ENCODE results near the gene LYSMD2.

The LYSMD2 gene

DNA sequence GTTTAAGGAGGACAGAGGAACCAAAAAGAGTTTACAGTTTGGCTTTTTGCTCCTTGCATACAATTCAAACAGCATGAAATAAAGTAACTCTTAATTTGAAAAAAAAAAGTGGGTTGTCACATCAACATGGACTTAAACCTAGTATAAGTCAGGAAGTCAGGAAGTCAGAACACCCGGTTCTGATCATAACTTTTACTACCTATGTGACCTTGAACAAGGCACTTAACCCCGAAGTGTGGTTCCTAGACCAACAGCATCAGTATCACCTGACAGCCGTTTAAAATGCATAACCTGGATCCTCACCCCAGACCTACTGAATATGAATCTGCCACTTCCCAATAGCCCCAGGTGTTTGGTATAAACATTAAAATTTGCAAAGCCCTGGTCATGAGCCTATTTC, 18.7 kb downstream of the LYSMD2 start:
- DNase-seq: no peak

DNA sequence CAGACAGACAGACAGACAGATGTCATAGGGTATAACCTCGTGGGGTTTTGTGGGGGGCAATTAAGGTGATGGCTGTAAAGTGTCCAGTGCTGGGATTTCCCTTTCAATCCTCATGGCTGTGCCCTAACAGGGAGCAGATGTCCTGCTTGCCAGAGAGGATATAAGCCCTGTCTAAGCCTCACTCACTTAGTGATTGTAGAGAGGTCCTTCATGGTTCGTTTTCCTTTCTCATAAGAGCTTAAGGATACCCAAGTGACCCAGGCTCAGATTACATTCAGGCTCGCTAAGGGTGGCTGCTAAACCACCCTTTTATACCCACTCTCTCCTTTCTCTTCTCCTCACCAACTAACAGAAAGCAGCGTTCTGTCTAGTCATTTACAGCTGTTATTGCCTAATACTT, 19.2 kb downstream of the LYSMD2 start:
- no peak for DNase-seq

- DNase-seq: no peak
Measured at GRCh38 chr15:51714911-51715310, 22.5 kb downstream of the LYSMD2 start.

DNA sequence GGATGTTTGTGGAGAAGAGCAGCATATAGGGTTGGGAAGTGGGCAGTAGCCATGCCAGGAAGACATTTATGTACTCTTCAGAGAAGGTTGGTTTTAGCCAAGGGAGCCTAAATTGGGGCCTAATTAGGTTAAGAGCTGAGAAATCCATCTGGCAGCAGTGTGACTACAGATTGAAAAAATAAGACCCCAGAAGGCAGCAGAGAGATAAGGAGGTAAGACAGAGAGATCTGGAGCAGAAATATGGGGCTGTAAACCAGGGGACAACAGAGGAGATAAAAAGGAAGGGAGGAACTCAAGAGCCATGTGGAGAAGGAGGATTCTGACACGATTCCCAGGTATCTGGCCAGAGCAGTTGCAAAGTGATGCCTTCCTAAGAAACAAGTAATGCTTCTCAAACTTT, 23.3 kb downstream of the LYSMD2 start:
- DNase-seq: no peak

DNA sequence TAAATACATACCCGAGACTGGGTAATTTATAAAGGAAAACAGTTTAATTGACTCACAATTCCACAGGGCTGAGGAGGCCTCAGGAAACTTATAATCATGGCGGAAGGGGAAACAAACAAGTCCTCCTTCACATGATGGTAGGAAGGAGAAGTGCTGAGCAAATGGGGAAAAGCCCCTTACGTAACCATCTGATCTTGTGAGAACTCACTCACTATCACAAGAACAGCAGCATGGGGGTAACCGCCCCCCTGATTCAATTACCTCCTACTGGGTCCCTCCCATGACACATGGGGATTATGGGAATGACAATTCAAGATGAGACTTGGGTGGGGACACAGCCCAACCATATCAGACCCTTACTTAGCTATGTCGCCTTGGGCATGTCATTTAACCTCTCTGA, 28.4 kb downstream of the LYSMD2 start:
- no peak for DNase-seq

- DNase-seq: no peak
Measured at GRCh38 chr15:51708013-51708412, 29.4 kb downstream of the LYSMD2 start.

- no peak for DNase-seq
Measured at GRCh38 chr15:51706926-51707608, 30.4 kb downstream of the LYSMD2 start.

- no peak for DNase-seq
Measured at GRCh38 chr15:51706291-51706690, 31.2 kb downstream of the LYSMD2 start.

DNA sequence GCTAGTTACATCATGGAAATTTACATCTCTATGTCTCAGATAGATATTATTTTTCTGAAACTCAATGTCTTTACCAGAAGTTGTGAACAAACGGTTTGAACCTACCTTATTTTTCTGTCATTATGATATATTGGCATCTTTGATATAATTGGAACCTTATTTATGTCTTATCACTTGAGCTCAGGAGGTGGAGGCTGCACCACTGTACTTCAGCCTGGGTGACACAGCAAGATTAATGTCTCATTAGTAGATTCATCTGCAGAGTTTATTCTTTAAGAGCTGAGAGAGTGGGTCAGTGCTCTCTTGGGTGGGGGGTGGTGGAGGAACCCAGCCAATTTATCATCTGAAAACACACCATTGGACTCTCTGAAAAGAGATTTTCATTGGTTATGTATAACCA, 34.7 kb downstream of the LYSMD2 start:
- no peak for DNase-seq

GRCh38 chr15:51699373-51699772, 38.1 kb downstream of the LYSMD2 start:
- no peak for DNase-seq

GRCh38 chr15:51697163-51697562, 40.3 kb downstream of the LYSMD2 start:
- DNase-seq: no peak

DNA sequence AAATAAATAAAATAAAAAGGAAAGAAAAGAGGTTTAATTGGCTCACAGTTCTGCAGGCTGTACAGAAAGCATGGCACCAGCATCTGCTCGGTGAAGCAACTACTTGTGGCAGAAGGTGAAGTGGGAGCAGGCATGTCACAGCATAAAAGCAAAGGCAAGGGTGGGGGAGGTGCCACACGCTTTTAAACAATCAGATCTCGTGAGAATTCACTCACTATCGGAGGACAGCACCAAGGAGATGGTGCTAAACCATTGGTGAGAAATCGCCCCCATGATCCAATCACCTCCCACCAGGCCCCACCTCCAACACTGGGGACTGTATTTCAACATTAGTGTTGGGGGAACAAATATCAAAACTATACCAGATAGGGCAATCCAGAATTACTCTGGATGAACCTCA, 40.9 kb downstream of the LYSMD2 start:
- no peak for DNase-seq

DNA sequence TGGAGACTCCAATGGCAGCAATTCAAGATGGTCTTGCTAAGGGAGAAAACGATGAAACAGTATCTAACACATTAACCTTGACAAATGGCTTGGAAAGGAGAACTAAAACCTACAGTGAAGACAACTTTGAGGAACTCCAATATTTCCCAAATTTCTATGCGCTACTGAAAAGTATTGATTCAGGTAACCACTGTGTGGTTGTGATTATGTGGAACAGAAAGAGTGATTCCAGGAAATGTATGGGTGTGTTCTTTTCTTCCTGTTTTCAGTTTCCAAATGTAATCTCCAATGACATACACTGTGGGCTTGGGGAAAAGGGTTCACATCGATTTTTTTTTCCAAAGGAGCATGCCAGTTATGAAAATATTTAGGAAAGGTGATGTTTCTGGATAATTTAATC, 45.3 kb downstream of the LYSMD2 start:
- DNase-seq: no peak

DNA sequence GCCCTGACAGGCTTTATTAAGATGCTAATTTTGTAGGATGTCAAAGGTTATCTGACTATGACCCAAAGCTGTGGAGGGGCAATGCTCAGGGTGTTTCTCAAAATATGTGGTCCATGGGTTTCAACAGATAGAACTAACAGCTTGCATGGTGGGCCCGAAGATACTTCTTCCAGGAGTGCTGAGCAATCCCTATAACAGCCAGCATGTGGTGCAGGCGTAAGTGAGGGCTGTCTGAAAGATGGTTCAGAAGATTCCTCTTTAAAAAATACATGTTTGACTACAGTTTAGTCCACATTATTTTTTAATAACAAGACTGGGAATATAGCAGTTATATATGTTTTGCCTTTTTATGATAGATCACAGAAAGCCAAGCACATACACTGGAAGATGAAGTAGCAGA, 48.6 kb downstream of the LYSMD2 start:
- no peak for DNase-seq

DNA sequence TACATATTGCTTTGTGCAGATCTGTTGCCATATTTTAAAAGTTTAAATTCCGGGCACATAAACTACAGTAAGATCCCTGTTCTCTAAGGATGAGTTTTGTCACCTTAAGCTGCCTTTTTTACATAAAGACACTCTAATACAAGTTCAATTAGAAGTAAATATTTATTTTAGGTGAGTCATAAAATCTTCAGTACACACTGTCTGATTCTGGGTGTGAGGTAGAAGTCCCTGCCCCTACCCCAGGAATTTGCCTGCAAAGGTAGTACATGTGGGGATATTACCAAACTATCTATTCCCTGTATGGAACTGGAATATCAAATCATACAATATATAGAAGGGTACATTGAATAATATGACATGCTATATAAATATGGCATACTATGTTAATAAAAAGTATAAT, 49.9 kb downstream of the LYSMD2 start:
- DNase-seq: no peak

GRCh38 chr15:51681303-51681963, 56.0 kb downstream of the LYSMD2 start, which contains the start of gene SCG3:
SCG3 (plus strand) TSS chr15:51681503; CDS start chr15:51681756, 253 bp downstream.
- DNase-seq: no peak

DNA sequence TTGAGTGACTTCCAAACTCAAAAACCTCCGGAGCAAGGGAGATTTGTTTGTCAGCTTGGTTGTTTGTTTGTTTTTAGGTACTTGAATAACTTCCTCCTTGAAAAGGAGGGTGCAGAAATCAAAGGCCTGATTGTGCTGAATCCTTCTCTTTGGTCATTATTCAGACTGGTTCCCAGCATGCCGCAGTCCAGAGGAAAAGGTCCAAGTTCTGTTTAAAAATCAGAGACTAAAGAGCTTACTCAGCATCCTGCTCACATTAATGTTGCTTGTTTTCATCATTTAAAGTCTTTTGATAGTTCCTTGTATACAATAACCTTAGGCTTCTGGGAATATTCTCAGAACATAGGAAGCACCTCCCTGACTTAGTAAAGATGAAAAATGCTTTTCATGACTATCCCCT, 57.1 kb downstream of the LYSMD2 start:
- no peak for DNase-seq

DNA sequence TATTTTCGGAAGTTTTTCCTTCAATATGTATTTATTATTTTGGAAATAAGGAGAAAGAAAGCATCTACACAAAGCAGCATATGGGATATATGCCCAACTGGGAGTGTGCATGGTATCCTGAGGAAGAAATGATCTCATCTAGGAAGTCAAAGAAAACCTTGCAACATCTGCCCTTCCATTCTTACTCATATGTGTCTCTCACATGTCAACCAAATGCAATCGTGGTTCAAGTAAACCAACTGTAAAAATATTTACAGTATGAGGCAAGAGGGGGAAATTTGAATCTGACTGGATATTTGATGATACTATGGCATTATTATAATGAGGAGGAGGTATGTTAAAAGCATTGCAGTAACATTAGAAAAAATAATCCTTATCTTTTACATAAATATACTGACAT, 59.4 kb downstream of the LYSMD2 start:
- no peak for DNase-seq

- DNase-seq: no peak
Measured at GRCh38 chr15:51677452-51677851, 60.0 kb downstream of the LYSMD2 start.

DNA sequence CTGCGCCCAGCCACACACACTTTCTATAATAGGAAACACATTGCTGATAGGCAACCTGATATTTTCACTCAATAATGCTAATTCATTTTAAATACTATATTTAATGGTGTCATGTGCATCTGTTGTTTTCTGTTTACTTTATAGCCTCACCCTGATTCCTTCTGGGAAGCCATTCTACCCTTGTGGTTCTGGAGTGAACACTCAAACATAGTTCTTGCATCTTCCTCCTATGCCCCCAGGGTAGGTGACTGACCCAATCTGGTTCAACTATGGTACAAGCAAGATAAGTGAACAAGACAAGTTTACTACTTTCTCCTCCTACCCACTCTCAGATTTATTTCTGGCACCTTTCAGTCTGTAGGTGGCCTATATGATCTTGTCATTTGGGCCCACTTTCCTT, 60.4 kb downstream of the LYSMD2 start:
- no peak for DNase-seq

DNA sequence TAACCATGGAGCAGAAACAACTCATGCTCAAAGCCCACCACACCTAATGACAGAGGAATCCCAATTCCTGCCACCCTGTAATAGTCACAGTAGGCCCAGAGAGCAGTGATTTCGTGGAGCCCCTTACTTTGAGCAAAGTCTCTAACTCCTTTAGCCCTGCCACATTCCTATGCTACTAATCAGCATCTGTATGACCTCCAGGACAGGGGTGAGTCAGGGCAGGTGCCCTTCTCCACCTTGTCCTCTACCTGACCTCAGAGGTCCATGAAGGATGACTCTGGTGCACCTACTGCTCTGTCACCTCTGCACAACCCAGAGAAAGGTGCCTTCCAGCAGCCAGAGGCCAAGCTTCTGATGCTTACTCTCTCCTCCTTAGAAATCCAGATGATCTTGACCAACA, 62.2 kb downstream of the LYSMD2 start:
- no peak for DNase-seq
